NCI-H446 (cell line): ENCODE data around the gene GUCY2F.

Experiments
- DNase-seq, 2 experiments: peaks; one replicate each; lab custom pipeline; 2025; lab: John Stamatoyannopoulos, UW

The GUCY2F gene

GRCh38 chrX:109336141-109336540, 145.7 kb downstream of the GUCY2F start:
- no peak for DNase-seq

GRCh38 chrX:109327251-109327650, 154.6 kb downstream of the GUCY2F start:
- DNase-seq: no peak
